Stimulated activated CD4-positive, alpha-beta T cell treated with anti-CD3 and anti-CD28 coated beads, TNF-alpha, amount 100 ng/mL, for 1 hour (primary cell): ENCODE measurements around the gene ENPP6.

Experiments
- DNase-seq, 3 donors: peaks; one replicate each; pipeline ENCODE4 v3.0.0-alpha.2; 2020; ENCODE audit warnings: low read depth in 3 of 3, low spot score in 1 of 3

ENPP6 gene

GRCh38 chr4:184192933-184193332 lies 24.7 kb downstream of the ENPP6 start:
- DNase-seq = no peak

DNA sequence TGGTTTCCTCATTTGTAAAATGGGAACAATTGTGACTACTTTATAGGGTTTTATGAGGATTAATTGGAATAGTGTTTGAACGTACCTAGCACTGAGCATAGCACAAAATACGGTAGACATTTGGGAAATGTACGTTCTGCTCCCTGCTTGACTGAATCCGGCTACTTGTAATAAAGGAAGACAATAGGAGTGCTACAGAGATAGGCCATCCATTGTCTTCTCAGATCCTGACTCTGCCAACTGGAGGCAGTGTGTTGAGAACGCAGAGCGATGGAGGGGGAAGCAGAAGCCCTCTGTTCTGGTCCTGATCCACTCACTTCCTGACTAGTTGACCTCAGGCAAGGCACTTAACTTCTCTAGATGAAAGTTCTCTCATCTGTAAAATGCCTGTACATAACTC lies 26.4 kb downstream of the ENPP6 start:
- DNase-seq = no peak

GRCh38 chr4:184190711-184191110 lies 27.0 kb downstream of the ENPP6 start:
- no peak for DNase-seq

DNA sequence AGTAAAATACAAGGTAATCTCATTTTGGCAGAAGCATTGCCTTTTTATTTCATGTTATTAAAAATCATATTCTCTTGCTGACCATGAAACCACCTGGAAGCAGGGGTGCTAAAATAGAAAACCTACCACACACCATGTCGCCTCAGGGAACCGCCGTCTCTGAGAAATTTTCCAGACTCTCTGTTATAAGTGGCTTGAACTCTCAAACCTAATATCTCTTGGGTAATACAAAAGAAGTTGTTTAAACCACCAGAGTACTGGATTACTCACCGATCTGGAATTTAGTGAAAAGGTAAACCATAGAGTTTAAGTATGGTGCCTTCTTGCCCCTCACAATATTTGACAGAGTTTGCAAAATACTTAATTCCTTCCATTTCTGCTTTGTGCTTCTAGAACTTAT lies 27.7 kb downstream of the ENPP6 start:
- DNase-seq = no peak

DNA sequence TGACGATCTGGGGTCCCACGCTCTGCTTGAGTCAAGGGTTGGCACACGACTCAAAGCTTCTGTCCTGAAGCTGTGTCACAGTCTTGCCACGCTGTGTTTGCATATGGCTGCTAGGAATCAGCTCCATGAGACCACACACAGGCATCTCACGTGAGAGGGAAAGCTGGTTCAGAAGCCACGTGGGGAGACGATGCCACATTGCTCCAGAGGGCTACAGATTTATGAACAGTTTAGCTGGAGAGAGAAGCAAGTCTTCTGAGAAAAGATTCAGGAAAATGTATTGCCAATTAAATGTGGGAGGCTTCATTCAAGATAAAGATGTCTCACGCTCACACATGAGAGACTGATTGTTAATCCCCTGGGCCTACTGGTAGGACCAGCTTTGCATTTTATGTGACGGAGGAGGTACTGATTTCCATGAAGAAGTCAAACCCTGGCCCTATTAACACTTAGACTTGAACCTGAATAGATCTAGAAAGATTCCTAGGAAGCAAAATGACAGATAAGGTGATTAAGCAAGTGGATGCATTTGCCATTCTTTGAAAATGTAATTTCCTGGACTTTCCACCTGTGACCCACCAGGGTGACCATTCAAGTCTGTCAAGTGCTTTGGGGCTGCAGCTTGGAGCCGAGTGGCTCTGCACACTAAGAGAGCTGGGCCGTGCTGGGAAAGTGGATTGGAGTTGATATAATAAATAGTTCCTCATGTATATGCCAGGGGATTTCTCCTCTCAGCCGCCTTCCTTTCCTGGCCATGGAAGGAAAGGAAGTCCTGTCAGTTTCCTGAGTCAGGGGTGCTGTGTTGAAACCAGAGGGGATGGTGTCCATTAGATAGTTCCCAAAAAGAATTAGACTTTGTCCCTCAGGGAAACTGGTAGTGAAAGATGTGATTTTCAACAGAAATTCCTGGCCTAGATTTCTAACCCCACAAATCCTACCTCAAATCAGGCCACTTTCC lies 29.0 kb downstream of the ENPP6 start:
- DNase-seq = no peak

DNA sequence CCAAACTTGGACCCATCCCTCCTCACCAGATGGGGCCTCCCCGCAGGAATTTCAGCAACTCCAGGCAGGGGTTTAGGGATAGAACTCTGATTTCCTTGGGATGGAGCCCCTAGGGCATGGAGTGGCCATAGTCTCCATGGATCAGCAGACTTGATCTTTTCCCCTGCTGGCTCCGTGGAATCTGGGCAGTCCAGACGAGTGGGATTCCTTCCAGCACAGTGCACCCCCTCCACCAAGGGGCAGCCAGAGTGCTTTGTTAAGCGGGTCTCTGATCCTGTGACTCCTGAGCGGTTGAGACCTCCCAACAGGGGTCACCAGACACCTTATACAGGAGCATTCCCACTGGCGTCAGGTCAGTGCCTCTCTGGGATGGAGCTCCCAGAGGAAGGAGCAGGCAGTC lies 40.4 kb downstream of the ENPP6 start:
- DNase-seq = no peak

DNA sequence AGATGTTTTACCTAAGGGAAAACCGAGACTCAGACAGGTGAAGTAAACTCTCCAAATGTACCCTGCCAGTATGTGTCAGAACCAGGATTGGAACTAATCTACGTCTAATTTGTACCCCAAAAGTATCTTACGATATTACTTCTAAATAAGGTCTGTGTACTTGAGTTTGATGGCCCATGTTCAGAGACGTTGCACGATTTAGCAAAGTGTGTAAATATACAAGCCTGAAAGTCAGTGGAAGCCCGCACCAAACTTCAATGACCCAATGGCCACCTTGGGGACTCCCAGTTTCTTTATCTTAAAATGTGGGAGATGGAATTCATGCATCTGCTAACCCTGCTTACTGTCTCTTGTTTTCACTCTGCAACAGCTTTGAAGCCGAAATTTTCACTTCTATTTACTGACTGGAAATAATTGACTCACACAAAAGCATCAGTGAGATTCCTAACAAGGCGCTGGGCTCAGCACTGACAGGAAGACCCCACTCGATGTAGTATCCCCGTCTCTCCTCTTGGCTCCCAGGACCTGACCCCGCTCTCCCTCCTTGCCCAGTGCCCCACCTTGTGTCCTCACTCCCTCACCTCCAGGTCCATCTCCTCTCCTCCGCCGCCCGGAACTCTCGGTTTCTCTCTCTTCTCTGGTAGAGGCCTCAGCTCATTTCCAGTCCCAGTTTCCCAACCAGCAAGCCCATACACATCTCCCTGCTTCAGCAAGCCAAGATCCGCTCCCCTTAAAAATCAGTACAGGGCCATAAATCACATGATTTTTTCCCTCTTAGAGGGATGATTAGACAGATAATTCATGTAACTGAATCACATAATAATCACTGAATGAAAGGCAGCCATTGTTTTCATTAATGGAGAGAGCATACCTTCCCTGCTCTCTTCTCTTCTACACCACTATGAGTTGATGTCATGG lies 42.8 kb downstream of the ENPP6 start:
- DNase-seq = no peak

GRCh38 chr4:184171011-184171410 lies 46.7 kb downstream of the ENPP6 start:
- DNase-seq = no peak

DNA sequence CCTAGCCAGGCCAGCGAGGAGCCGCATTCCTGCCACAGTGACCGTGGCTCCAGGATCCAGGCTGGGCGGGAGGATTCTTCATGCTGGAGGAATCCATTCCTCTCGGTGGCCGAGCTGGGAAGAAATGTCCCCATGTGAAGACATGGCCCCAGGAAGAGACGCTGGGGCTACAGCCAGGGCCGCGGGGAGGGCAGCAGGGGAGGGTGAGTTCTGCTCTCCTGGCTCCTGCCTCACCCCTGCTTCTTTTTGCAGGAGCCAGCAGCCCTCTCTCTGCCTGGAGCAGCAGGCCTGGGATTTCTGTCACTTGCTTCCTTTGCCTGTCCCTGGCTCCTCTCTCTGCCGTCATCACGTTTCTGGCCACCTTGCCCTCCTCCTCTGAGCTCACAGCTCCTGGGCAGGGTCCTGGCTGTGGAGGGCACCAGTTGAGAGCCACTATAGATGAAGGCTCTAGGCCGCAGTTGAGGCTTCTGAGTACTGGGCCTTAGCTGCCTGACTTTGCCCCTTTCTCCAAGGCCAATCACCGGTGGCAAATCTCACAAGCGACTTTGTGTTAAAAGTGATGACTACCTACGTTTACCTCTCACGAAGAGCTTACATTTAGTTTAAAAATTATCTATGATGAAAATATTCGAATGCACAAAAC lies 48.3 kb downstream of the ENPP6 start:
- DNase-seq = no peak

- peak in 2 of 3 donors; percentile 15 to 39 for DNase-seq
Observed at GRCh38 chr4:184168406-184169019, 49.2 kb downstream of the ENPP6 start.

GRCh38 chr4:184167576-184167975 lies 50.1 kb downstream of the ENPP6 start:
- no peak for DNase-seq

GRCh38 chr4:184166736-184167135 lies 50.9 kb downstream of the ENPP6 start:
- DNase-seq = no peak

- DNase-seq = no peak
Observed at GRCh38 chr4:184165291-184165690, 52.4 kb downstream of the ENPP6 start.

DNA sequence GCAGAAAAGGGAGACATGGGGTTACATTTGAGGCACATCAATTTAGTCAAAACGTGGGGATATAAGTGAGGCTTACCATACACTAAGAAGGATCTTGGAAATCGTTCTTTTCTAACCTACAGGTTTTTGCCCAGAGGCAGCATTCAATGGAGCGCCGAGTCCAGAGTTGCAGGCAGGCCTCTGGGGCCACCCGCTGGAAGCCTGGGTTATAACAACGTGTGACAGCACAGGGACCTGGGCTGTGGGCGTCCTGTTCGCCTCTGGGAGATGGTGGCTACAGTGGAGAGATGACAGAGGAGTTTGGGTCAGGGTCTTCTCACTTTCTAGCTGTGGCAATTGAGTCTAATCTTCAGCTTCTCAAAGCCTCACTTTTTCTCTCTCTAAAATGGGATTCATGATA lies 53.9 kb downstream of the ENPP6 start:
- no peak for DNase-seq

- DNase-seq = no peak
Observed at GRCh38 chr4:184162596-184162995, 55.1 kb downstream of the ENPP6 start.

DNA sequence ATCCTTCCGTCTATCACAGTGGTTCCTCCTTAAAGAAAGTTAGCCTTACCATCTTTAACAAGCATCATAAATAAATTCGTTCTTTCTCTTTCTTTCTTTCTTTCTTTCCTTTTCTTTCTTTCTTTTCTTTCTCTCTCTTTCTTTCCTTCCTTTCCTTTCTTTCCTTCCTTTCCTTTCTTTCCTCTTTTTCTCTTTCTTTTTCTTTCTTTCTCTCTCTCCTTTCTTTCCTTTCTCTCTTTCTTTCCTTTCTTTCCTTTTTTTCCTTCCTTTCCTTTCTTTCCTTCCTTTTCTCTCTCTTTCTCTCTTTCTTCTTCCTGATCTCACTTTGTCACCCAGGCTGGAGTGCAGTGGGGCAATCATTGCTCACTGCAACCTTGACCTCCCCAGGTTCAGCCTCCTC lies 60.4 kb downstream of the ENPP6 start:
- DNase-seq = no peak

- DNase-seq = no peak
Observed at GRCh38 chr4:184156163-184156920, 61.3 kb downstream of the ENPP6 start.

- no peak for DNase-seq
Observed at GRCh38 chr4:184154199-184154598, 63.5 kb downstream of the ENPP6 start.

GRCh38 chr4:184153781-184154180 lies 63.9 kb downstream of the ENPP6 start:
- DNase-seq = no peak

DNA sequence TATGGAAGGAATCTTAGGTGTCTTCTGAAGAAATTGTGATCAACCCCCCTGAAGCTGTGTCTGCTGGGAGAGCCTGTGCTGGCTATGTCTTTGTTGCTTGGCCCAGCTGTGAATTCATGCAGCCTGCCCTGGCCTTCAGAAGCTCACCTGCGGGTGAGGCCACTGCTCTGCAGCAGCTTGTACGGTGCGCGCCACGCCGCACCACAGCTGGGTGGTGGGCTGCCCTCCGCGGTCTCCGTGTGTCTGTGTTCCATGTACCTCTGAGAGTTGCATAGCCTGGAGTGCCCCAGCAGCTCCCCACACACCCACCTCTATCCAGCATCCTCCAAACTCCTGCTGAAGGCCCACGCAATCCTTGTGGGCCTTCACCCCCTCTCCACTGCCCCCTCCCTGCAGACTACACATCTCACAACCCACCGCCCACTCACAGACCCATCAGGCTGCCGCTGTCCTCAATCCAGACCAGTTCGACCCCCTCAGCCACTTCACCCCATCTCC lies 65.6 kb downstream of the ENPP6 start:
- no peak for DNase-seq
